IMR-90 (cell line): ENCODE results near the gene ZNF785. TPM values are rescaled to one million over a fixed set of nuclear protein-coding genes. Genes with fewer than 3 reads are reported as not detected.

Experiments used
- ATAC-seq: fragments of 200-7000 bp; cut with Tn5 transposase; 2 replicates; pipeline ENCODE4 v1.9.1; 2020; ENCODE audit warnings: low read depth, mild to moderate bottlenecking, moderate library complexity
- BruUV-seq: library from RNA; stranded (reverse); fragments of 400-500 nt; replicated peaks from 2 replicates; lab custom pipeline; 2021; lab: Mats Ljungman, UMichigan
- CTCF ChIA-PET: fragments of 300-600 bp; formaldehyde crosslinking; extraction: SDS; loops from one replicate; lab custom pipeline; 2021; ENCODE audit warnings: antibody characterized with exemption; lab: Yijun Ruan, JAX
- POLR2A ChIA-PET: fragments of 300-600 bp; sonication (Branson Sonifier 250); formaldehyde crosslinking; loops from one replicate; lab custom pipeline; 2022; ENCODE audit warnings: antibody characterized with exemption; ENCODE audit not compliant: unreplicated experiment; lab: Charles Lee
- DNase-seq: peaks from one replicate; pipeline ENCODE4 v3.0.0; 2013
- H2AFZ ChIP-seq: replicated peaks from 2 replicates; pipeline ENCODE3; 2013; ENCODE audit warnings: low read length, mild to moderate bottlenecking; ENCODE audit not compliant: poor library complexity
- H2AK5ac ChIP-seq: 2 replicates; pipeline ENCODE4 v1.6.1; 2013; ENCODE audit warnings: low read depth, low read length, inconsistent platforms
- H2AK9ac ChIP-seq: replicated peaks from 2 replicates; pipeline ENCODE3; 2013; ENCODE audit warnings: mild to moderate bottlenecking, low read depth, low read length, moderate library complexity; ENCODE audit not compliant: poor library complexity
- H2BK120ac ChIP-seq: 2 replicates; pipeline ENCODE4 v1.6.1; 2013; ENCODE audit warnings: low read depth, low read length, inconsistent platforms
- H2BK15ac ChIP-seq: 3 replicates; pipeline ENCODE4 v1.6.1; 2013; ENCODE audit warnings: low read depth, low read length, inconsistent platforms
- H2BK20ac ChIP-seq: 2 replicates; pipeline ENCODE4 v1.6.1; 2013; ENCODE audit warnings: low read depth, mild to moderate bottlenecking, inconsistent platforms, low read length, moderate library complexity
- H2BK5ac ChIP-seq: 2 replicates; pipeline ENCODE4 v1.6.1; 2013; ENCODE audit warnings: mild to moderate bottlenecking, low read depth, low read length, inconsistent platforms; ENCODE audit not compliant: poor library complexity, severe bottlenecking
- H3K14ac ChIP-seq: replicated peaks from 2 replicates; pipeline ENCODE4 v1.6.1; 2013; ENCODE audit warnings: low read depth, low read length, inconsistent platforms
- H3K18ac ChIP-seq: 2 replicates; pipeline ENCODE4 v1.6.1; 2013; ENCODE audit warnings: low read depth, low read length, control low read depth
- H3K23ac ChIP-seq: 2 replicates; pipeline ENCODE4 v1.6.1; 2013; ENCODE audit warnings: low read depth, low read length, inconsistent platforms
- H3K27ac ChIP-seq: 2 replicates; pipeline ENCODE4 v1.5.1; 2013; ENCODE audit warnings: mild to moderate bottlenecking, control low read depth, low read length; ENCODE audit not compliant: insufficient read depth
- H3K27me3 ChIP-seq: 2 replicates; pipeline ENCODE4 v1.6.1; 2013; ENCODE audit warnings: low read length; ENCODE audit not compliant: control insufficient read depth, insufficient read depth
- H3K36me3 ChIP-seq: 2 replicates; pipeline ENCODE4 v1.6.1; 2013; ENCODE audit warnings: low read length, mixed read lengths; ENCODE audit not compliant: control insufficient read depth, insufficient read depth
- H3K4ac ChIP-seq: 2 replicates; pipeline ENCODE4 v1.6.1; 2013; ENCODE audit warnings: low read depth, low read length, inconsistent platforms
- H3K4me1 ChIP-seq: 2 replicates; pipeline ENCODE4 v1.6.1; 2013; ENCODE audit warnings: low read length, mixed read lengths; ENCODE audit not compliant: control insufficient read depth, insufficient read depth
- H3K4me2 ChIP-seq: 2 replicates; pipeline ENCODE4 v1.6.1; 2013; ENCODE audit warnings: low read depth, mild to moderate bottlenecking, control low read depth, low read length, moderate library complexity
- H3K4me3 ChIP-seq: 2 replicates; pipeline ENCODE4 v1.5.1; 2013; ENCODE audit warnings: low read depth, mild to moderate bottlenecking, control low read depth, low read length, moderate library complexity; ENCODE audit not compliant: insufficient read depth
- H3K56ac ChIP-seq: 2 replicates; pipeline ENCODE4 v1.6.1; 2013; ENCODE audit warnings: low read length, inconsistent platforms; ENCODE audit not compliant: insufficient read depth; ENCODE audit errors: extremely low read depth
- H3K79me1 ChIP-seq, 2 experiments: 2 replicates each; pipeline ENCODE4 v1.6.1; 2013; ENCODE audit warnings: low read length in 2 of 2, inconsistent platforms in 1 of 2, low read depth in 1 of 2
- H3K9ac ChIP-seq: 2 replicates; pipeline ENCODE4 v1.6.1; 2013; ENCODE audit warnings: low read depth, low read length, control low read depth
- H3K9me1 ChIP-seq: 2 replicates; pipeline ENCODE4 v1.6.1; 2013; ENCODE audit warnings: low read length, inconsistent platforms; ENCODE audit not compliant: insufficient read depth
- H3K9me3 ChIP-seq: 2 replicates; pipeline ENCODE4 v1.6.1; 2013; ENCODE audit warnings: low read length; ENCODE audit not compliant: control insufficient read depth, insufficient read depth
- H4K20me1 ChIP-seq: 2 replicates; pipeline ENCODE4 v1.6.1; 2013; ENCODE audit warnings: low read length, inconsistent platforms; ENCODE audit not compliant: insufficient read depth
- H4K5ac ChIP-seq: 2 replicates; pipeline ENCODE4 v1.6.1; 2013; ENCODE audit warnings: mild to moderate bottlenecking, low read depth, low read length, control low read depth
- H4K8ac ChIP-seq, 2 experiments: 2 replicates each; pipeline ENCODE4 v1.6.1; 2013; ENCODE audit warnings: low read depth in 2 of 2, low read length in 2 of 2, control low read depth in 1 of 2, inconsistent platforms in 1 of 2
- H4K91ac ChIP-seq: 2 replicates; pipeline ENCODE4 v1.6.1; 2013; ENCODE audit warnings: low read depth, low read length, inconsistent platforms; ENCODE audit not compliant: insufficient read depth
- CEBPB ChIP-seq: IDR thresholded peaks from 2 replicates; pipeline ENCODE4 v1.6.1; 2012; ENCODE audit warnings: low read depth, low read length, improper control_type of control experiment
- MAZ ChIP-seq: IDR thresholded peaks from 2 replicates; pipeline ENCODE4 v1.6.1; 2012; ENCODE audit warnings: low read depth, mild to moderate bottlenecking, low read length, improper control_type of control experiment, moderate library complexity, borderline replicate concordance
- WGBS, 2 experiments: methylation state at CpG; one replicate each; pipeline versions ENCODE4 v1.1.5 to v1.1.7; 2013; ENCODE audit warnings: missing lambda C conversion rate in 2 of 2; ENCODE audit not compliant: insufficient read length in 1 of 2; ENCODE audit errors: extremely low coverage in 2 of 2; 5-methylcytosine and 5-hydroxymethylcytosine counted together
- dilution Hi-C: fragments of 300-500 bp; cut with HindIII; formaldehyde crosslinking; loops from one replicate; pipeline ENCODE4 v1.14.3; 2018; ENCODE audit warnings: low sequenced_read_pairs; ENCODE audit not compliant: unreplicated experiment
- in situ Hi-C: fragments of 300-500 bp; cut with MboI; formaldehyde crosslinking; loops from 3 replicates; pipeline ENCODE4 v1.14.3; 2019; ENCODE audit warnings: low sequenced_read_pairs, inconsistent platforms, mixed read lengths
- intact Hi-C: fragments of 100-400 bp; cut with micrococcal nuclease; formaldehyde crosslinking; loops from 2 replicates; pipeline ENCODE4 v1.10.0; 2022
- polyA plus RNA-seq, 3 experiments: library from polyadenylated mRNA; depleted of rRNA; stranded (reverse); fragments of >200 nt; gene quantifications; 2 replicates each; pipeline ENCODE4 v1.2.3, GENCODE V29; 2012; ENCODE audit warnings: low replicate concordance in 1 of 3
- total RNA-seq: library from RNA; depleted of rRNA; stranded (reverse); fragments of >200 nt; gene quantifications from 2 replicates; pipeline ENCODE4 v1.2.3, GENCODE V29; 2012

ZNF785 gene
- total and polyA plus RNA-seq, 2 of the 4 experiments (the other 2 are of a cell fraction), result 2.9 to 4.0 TPM

DNA sequence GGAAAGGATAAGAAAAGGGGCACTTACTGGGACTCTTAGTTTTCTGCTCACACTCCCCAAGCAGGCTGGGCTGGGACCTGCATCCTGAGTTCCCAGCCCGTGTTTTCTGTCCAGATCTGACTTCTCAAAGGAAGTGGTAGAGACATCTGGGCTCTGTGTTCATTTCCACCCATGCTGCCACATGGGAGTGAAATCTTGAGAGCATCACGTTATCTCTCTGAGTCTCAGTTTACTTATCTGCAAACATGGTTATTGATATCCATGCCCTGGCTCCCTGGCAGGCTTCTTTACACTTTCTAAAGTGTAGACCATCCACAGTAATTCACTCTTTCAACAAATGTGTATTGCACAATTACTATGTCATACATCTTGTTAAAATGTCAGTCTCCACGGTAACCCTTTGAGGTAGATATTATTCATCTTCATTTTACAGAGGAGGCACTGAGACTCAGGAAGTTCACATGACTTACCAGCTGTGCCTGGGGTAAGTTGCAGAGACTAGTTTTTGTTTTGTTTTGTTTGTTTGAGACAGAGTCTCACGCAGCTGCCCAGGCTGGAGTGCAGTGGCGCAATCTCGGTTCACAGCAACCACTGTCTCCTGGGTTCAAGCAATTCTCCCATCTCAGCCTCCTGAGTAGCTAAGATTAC is 17.4 kb downstream of the ZNF785 start:
- Histone ChIP-seq H4K91ac (no peak overlapping the region), H3K36me3 (no peaks in the 10 kb centered on the region), H4K8ac (peak overlapping the region in 1 of 2 experiments; percentile 9; a peak in 1 of 4 replicates), H2BK120ac (no peak overlapping the region; the same call in 1 of the 2 replicates), H3K4ac (no peak overlapping the region), H3K79me1 (peaks cover 5 to 15% of the 10 kb centered on the region in 2 experiments; a peak in 3 of 4 replicates), H3K9me3 (no peaks in the 10 kb centered on the region), H2AK5ac (no peak overlapping the region), H3K56ac (no peak overlapping the region), H2AK9ac (no peak overlapping the region), H3K4me1 (peaks cover 9% of the 10 kb centered on the region), H3K27ac (peak overlapping the region; percentile 21; the same call in 1 of the 2 replicates), H3K4me2 (peak overlapping the region; percentile 4; the same call in 1 of the 2 replicates), H2BK5ac (no peak overlapping the region), H2BK15ac (no peak overlapping the region), H3K27me3 (peaks cover 6% of the 10 kb centered on the region; the same call in 1 of the 2 replicates), H3K9ac (no peak overlapping the region), H3K4me3 (no peak overlapping the region), H3K23ac (peak overlapping the region; percentile 8; the same call in 1 of the 2 replicates), H3K14ac (no peak overlapping the region), H3K18ac (no peak overlapping the region), H3K9me1 (no peaks in the 10 kb centered on the region), H2BK20ac (no peak overlapping the region), H4K20me1 (no peaks in the 10 kb centered on the region), H2AFZ (no peak overlapping the region), H4K5ac (no peak overlapping the region)
- ATAC-seq (peak; percentile 4; the same call in 1 of the 2 replicates), DNase-seq (peak; percentile 74)
- in situ Hi-C loops (no loop called here), dilution Hi-C loops (no loop called here), intact Hi-C loops (loop anchor here (1.0 kb wide), 1 partner anchor 26 kb away; no protein-coding TSS in a partner anchor)
- CTCF ChIA-PET, result interaction anchor here (0.6 kb wide), 1 partner anchor 29 kb away, joined by 6 read pairs; no protein-coding TSS in a partner anchor
- POLR2A ChIA-PET, result interaction anchor here (0.5 kb wide), 1 partner anchor 200 kb away, joined by 3 read pairs; no protein-coding TSS in a partner anchor
- no TSS peak for BruUV-seq
- TF ChIP-seq MAZ, result no peak
- TF ChIP-seq CEBPB, result peak; percentile 93
- 10% methylated on average over 2 of the region's 6 CpGs; no CpG with 5 or more reads in 1 of the 2 experiments for WGBS, 2 experiments
